Measurements from ENCODE around the gene SGCD.

SGCD gene

GRCh38 chr5:156451505-156451904, 124.5 kb downstream of the SGCD start:
- H3K4me3 ChIP-seq (ENCODE audit: low read depth, low read length): no peak overlapping the region

- H3K4me3 ChIP-seq (ENCODE audit: low read depth, low read length): no peak overlapping the region
Observed at GRCh38 chr5:156456857-156457256, 129.9 kb downstream of the SGCD start.

- H3K4me3 ChIP-seq (ENCODE audit: low read depth, low read length): no peak overlapping the region
Observed at GRCh38 chr5:156459812-156460385, 132.9 kb downstream of the SGCD start.

DNA sequence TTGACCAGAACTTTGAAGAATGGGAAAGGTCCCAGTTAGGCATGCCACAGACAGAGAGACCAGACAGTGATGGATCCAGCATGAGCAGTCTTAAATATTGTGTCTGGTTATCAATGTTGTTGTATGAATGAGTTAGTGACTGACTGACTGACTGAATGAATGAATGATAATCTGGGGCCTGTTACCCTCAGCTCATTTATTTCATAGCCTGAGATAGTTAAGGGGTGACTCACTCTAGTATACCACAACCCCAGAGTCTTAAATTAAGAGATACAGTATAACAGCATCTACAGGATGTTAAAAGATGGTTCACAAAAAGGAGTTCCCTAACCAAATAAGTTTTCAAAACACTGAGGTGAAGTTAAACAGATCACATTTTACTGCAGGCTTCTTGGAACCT, 133.5 kb downstream of the SGCD start:
- no peak overlapping the region for H3K4me3 ChIP-seq (ENCODE audit: low read depth, low read length)

DNA sequence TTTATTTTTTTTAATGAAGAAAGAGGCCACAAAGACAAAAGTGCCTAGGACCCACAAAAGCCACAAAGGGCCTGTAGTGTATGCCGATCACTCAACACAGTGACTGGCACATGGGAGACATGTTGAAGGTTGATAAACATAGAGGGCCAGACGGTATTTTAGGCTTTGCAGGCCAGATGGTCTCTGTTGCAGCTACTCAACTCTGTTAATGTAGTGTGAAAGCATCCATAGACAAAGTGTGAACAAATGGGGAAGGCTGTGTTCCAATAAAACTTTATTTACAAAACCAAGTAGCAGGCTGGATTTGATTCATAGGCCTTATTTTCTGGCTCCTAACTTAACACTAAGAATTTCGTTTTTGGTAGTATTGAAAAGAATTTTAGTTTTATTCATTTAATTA, 139.9 kb downstream of the SGCD start:
- no peak overlapping the region for H3K4me3 ChIP-seq (ENCODE audit: low read depth, low read length)

DNA sequence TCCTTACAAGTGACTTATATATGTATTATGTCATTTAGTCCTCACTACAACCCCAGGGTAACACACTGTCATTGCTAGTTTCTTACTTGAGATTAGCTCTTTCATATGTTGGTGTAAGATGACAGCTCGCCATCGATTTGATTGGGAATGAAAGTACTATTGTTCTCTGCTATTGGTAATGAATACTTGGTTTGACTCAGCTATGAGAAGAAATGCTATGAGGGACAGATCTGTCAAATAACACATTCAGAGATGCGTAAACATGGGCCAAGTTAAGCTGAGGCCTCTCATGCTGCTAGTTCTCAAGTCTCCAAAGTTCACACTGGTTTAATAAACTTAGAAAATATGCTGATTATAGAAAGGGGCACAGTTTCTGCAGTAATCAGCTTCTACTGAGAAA, 142.7 kb downstream of the SGCD start:
- H3K4me3 ChIP-seq (ENCODE audit: low read depth, low read length): no peak overlapping the region

DNA sequence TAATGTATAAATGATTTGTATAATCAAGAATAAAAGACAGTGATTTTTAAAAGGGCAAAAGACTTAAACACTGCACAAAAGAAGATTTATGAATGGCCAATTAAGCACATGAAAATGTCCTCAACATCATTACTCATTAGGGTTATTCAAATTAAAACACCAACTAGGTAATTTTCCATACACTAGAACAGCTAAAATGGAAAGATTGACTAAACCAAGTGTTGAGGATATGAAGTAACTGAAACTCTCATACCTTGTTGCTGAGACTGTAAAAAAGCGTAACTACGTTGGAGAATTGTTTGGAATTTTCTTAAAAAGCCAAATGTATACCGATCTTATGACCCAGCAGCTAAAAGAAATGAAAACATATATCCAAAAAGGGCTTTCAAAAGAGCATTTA, 144.9 kb downstream of the SGCD start:
- H3K4me3 ChIP-seq (ENCODE audit: low read depth, low read length): no peak overlapping the region

DNA sequence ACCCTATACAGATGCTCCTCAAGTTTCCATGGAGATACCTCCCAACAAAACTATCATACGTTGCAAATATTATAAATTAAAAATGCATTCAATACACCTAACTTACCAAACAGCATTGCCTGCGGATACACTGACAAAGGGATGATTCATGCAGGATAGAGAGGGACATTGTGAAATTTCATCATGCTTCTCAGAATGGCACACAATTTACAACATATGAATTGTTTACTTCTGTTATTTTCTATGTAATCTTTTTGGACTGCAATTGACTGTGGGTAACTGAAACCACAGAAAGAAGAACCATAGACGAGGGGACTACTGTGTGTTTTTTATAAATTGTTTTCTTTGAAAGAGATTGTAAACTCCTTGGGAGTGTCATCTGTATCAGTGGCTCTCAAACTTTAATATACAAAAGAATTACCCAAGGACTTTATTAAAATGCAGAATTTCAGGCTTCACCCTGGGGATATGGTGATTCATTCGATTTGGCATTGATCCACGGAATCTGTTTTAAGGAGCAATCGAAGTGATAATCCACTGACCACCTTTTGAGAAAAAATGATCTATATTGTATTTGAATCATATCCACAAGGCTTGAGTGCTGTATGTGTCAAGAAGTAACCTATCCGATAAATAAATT, 146.4 kb downstream of the SGCD start:
- H3K4me3 ChIP-seq (ENCODE audit: low read depth, low read length): no peak overlapping the region

- H3K4me3 ChIP-seq (ENCODE audit: low read depth, low read length): no peak overlapping the region
Observed at GRCh38 chr5:156474251-156474650, 147.3 kb downstream of the SGCD start.

GRCh38 chr5:156475182-156476157, 148.5 kb downstream of the SGCD start:
- H3K4me3 ChIP-seq (ENCODE audit: low read depth, low read length): no peak overlapping the region

DNA sequence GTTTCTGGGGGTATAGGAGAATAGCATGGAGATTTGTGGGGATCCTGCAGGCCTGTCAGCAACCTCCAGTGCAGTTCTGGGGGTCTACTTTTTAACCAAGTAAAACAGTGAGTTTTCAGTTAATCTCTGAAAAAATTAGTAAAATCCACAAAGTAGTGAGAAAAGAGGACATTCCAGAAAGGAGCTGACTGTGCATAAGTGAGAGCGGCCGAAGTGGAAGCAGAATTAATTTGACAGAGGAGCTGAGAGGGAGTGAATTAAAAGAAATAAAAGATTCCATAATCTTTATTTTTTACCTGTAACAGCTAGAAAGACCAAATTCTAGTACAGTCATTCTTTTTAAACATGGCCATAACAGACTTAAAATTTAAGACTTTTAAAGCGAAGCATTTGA, 149.2 kb downstream of the SGCD start:
- H3K4me3 ChIP-seq (ENCODE audit: low read depth, low read length): no peak overlapping the region

DNA sequence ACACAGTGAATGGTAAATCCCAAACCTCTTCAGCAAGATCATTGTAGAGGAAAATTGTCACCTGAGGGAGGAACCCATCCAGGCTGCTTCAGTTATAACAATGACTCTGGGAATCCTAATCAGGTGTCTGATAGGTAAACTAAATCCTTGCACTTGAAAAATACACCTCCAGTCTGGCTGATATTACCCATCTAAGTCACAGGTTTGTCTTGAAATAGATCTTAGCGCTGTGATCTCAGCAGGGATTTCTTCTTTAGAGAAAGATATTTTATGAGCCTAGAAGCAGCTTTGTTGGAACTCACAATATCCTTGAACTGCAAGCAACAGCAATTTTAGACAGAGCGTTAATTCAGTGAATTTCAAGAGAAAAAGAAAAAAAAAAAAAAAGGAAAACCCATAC, 149.7 kb downstream of the SGCD start:
- no peak overlapping the region for H3K4me3 ChIP-seq (ENCODE audit: low read depth, low read length)

- no peak overlapping the region for H3K4me3 ChIP-seq (ENCODE audit: low read depth, low read length)
Observed at GRCh38 chr5:156477196-156477595, 150.2 kb downstream of the SGCD start.

GRCh38 chr5:156479849-156480248, 152.9 kb downstream of the SGCD start:
- no peak overlapping the region for H3K4me3 ChIP-seq (ENCODE audit: low read depth, low read length)

- no peak overlapping the region for H3K4me3 ChIP-seq (ENCODE audit: low read depth, low read length)
Observed at GRCh38 chr5:156481741-156482140, 154.8 kb downstream of the SGCD start.

- H3K4me3 ChIP-seq (ENCODE audit: low read depth, low read length): no peak overlapping the region
Observed at GRCh38 chr5:156482818-156483217, 155.9 kb downstream of the SGCD start.

- H3K4me3 ChIP-seq (ENCODE audit: low read depth, low read length): no peak overlapping the region
Observed at GRCh38 chr5:156486394-156487238, 159.7 kb downstream of the SGCD start.

- no peak overlapping the region for H3K4me3 ChIP-seq (ENCODE audit: low read depth, low read length)
Observed at GRCh38 chr5:156491766-156492165, 164.8 kb downstream of the SGCD start.

GRCh38 chr5:156496291-156496690, 169.3 kb downstream of the SGCD start:
- H3K4me3 ChIP-seq (ENCODE audit: low read depth, low read length): no peak overlapping the region

DNA sequence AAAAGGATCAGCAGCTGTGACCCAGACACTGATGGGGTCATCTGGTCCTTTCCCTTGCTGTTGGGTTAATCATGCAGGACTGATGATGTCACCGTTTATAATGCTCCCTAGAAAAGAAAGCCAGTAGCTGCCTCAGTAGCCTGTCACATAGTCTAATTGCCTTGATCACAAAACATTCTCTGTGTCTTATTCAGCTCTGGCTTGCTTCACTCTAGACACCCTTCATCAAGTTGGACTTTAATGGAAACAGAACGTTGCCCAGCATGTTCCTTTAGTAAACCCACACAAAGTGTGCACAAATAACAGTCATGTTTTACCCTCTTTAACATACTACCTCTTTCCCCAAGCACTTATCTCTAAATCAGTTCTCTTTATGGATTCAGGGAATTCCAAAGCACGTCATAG, 170.8 kb downstream of the SGCD start:
- no peak overlapping the region for H3K4me3 ChIP-seq (ENCODE audit: low read depth, low read length)
